Lower lobe of right lung (tissue), 2 donors: ENCODE results near the gene ULK4. TPM values are rescaled to one million over a fixed set of nuclear protein-coding genes. Genes with fewer than 3 reads are reported as not detected.
"Not testable (repeated sequence)": the region's sequence is repeated elsewhere in the genome, so short reads cannot be mapped to it uniquely, and the experiment has no call there.

Experiments
- ATAC-seq, 2 donors: fragments of 200-7000 bp; cut with Tn5 transposase; one replicate each; pipeline ENCODE4 v1.9.1; 2020 to 2022; ENCODE audit warnings: mild to moderate bottlenecking in 2 of 2, moderate library complexity in 2 of 2
- DNase-seq: peaks from one replicate; pipeline ENCODE4 v3.0.0-alpha.2; 2020
- H3K27ac ChIP-seq: fragments of 200-600 bp; one replicate; pipeline ENCODE4 v1.8.0; 2022
- H3K27me3 ChIP-seq: fragments of 200-600 bp; one replicate; pipeline ENCODE4 v1.8.0; 2022; ENCODE audit warnings: low read depth
- H3K36me3 ChIP-seq: fragments of 200-600 bp; one replicate; pipeline ENCODE4 v1.8.0; 2022; ENCODE audit warnings: mild to moderate bottlenecking
- H3K4me1 ChIP-seq: fragments of 200-600 bp; one replicate; pipeline ENCODE4 v1.8.0; 2022
- H3K4me3 ChIP-seq: fragments of 200-600 bp; one replicate; pipeline ENCODE4 v1.8.0; 2022; ENCODE audit warnings: mild to moderate bottlenecking
- H3K9me3 ChIP-seq: fragments of 200-600 bp; one replicate; pipeline ENCODE4 v1.8.0; 2022
- CTCF ChIP-seq: fragments of 200-600 bp; IDR thresholded peaks from one replicate; pipeline ENCODE4 v1.8.0; 2022; ENCODE audit warnings: antibody characterized with exemption, mild to moderate bottlenecking
- intact Hi-C: fragments of 100-400 bp; cut with DNase I; formaldehyde crosslinking; loops from one replicate; pipeline ENCODE4 v1.11.0; 2022
- total RNA-seq: library from RNA; stranded (reverse); fragmentation: NEBNext Ultra II Directional; extraction: Animal tissue kit (Norgen Biotek cat#: 25700); gene quantifications from one replicate; pipeline ENCODE4 v1.2.1, GENCODE V29; 2021
- donor health status: DM: no; HTN: yes; CAD: no; lungs with severe emphysema.

The ULK4 gene
- total RNA-seq, 1 donor from 2014 or later, result 11.4 TPM

DNA sequence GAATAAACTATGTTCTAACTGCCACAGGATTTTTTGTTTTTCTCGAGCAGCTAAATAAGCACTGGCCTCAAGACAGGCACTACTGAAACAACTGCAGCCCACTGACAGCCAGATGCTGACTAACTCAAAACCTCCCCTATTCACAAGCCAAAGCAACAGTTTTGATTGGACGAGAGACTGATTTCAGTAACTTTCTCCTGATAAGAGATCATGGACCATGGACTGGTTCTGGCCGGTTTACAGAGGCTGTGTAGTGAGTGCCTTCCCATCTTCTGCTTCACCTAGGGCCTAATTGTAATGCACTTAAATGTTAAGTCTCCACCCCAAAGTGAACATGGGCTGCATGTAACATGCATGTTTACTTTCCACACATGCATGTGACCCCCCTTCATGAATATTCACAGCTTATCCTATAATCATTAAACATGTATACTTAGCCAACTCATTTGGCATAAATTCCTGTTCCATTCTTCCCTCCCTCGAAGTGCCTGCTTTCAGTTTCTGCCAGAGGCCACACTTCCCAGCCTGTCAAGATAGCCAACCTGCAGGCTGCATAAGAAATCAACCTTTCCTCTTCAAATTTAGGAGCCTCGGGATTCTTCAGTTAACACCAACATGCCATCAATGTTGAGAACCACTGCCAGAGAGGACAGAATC is 108.2 kb downstream of the ULK4 start:
- H3K27ac ChIP-seq, result no peak overlapping the region
- H3K9me3 ChIP-seq, result no peaks in the 10 kb centered on the region
- intact Hi-C loops, result no loop called here
- no peaks in the 10 kb centered on the region for H3K36me3 ChIP-seq
- no peak for ATAC-seq
- no peak for TF ChIP-seq CTCF
- no peaks in the 10 kb centered on the region for H3K4me1 ChIP-seq
- no peaks in the 10 kb centered on the region for H3K27me3 ChIP-seq
- no peak for DNase-seq
- no peak overlapping the region for H3K4me3 ChIP-seq

- Histone ChIP-seq H3K27me3 (no peaks in the 10 kb centered on the region), H3K27ac (no peak overlapping the region), H3K4me1 (no peaks in the 10 kb centered on the region), H3K4me3 (no peak overlapping the region), H3K36me3 (no peaks in the 10 kb centered on the region), H3K9me3 (no peaks in the 10 kb centered on the region)
- DNase-seq (no peak), ATAC-seq (no peak)
- no peak for TF ChIP-seq CTCF
- intact Hi-C loops, result no loop called here
Measured at GRCh38 chr3:41848753-41849574, 112.9 kb downstream of the ULK4 start.

- TF ChIP-seq CTCF, result no peak
- intact Hi-C loops, result no loop called here
- Histone ChIP-seq H3K4me3 (no peak overlapping the region), H3K27me3 (no peaks in the 10 kb centered on the region), H3K9me3 (no peaks in the 10 kb centered on the region), H3K27ac (no peak overlapping the region), H3K36me3 (no peaks in the 10 kb centered on the region), H3K4me1 (no peaks in the 10 kb centered on the region)
- ATAC-seq, result no peak
- DNase-seq, result no peak
Measured at GRCh38 chr3:41847679-41848078, 114.2 kb downstream of the ULK4 start.

DNA sequence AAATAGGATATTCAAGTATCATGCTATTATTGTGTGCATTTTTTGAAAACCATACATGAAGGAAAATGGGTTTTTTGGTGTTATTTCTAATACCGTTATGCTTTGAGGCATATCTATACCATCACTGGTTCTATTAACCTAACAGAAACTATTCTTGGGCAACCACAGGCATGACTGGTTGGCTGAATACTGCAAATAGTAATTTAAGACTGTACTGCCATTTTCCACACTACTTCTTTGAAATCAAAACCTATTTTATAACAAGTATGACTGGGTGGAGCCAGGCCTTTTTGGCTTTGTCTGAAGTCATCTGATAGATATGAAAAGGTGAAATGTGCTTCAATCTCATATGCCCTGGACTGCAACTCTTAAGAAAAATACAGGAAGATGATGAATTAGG is 115.1 kb downstream of the ULK4 start:
- H3K4me3 ChIP-seq, result no peak overlapping the region
- DNase-seq, result no peak
- ATAC-seq, result no peak
- H3K9me3 ChIP-seq, result no peaks in the 10 kb centered on the region
- no peaks in the 10 kb centered on the region for H3K4me1 ChIP-seq
- no peaks in the 10 kb centered on the region for H3K36me3 ChIP-seq
- H3K27ac ChIP-seq, result no peak overlapping the region
- no peaks in the 10 kb centered on the region for H3K27me3 ChIP-seq
- TF ChIP-seq CTCF, result no peak
- intact Hi-C loops, result no loop called here

DNA sequence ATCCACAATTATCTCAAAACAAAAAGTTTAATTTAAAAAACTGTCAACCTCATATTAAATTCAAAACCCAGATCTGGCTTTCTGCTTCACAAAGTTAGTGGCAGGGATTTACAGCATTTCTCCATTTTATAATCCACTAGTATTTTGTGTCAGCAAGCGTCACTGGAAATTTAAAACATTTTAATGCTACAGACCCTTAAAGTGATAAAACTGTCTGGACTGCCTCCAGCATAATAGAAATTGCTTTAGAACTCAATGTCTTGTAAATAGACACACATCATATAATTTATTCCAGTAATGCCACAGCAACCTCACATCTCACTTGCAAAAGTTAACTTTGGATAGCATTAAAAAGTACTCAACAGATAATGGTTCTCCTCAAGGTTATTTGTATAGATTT is 116.1 kb downstream of the ULK4 start:
- no peak overlapping the region for H3K27ac ChIP-seq
- H3K4me3 ChIP-seq, result no peak overlapping the region
- no peak for TF ChIP-seq CTCF
- intact Hi-C loops, result no loop called here
- no peaks in the 10 kb centered on the region for H3K9me3 ChIP-seq
- DNase-seq (no peak), ATAC-seq (no peak)
- H3K36me3 ChIP-seq, result no peaks in the 10 kb centered on the region
- H3K27me3 ChIP-seq, result no peaks in the 10 kb centered on the region
- H3K4me1 ChIP-seq, result no peaks in the 10 kb centered on the region

- ATAC-seq, H3K36me3 ChIP-seq, DNase-seq, H3K4me3 ChIP-seq, H3K27me3 ChIP-seq, H3K4me1 ChIP-seq, intact Hi-C loops, H3K27ac ChIP-seq, H3K9me3 ChIP-seq: not testable (repeated sequence)
Measured at GRCh38 chr3:41844256-41844655, 117.6 kb downstream of the ULK4 start.

DNA sequence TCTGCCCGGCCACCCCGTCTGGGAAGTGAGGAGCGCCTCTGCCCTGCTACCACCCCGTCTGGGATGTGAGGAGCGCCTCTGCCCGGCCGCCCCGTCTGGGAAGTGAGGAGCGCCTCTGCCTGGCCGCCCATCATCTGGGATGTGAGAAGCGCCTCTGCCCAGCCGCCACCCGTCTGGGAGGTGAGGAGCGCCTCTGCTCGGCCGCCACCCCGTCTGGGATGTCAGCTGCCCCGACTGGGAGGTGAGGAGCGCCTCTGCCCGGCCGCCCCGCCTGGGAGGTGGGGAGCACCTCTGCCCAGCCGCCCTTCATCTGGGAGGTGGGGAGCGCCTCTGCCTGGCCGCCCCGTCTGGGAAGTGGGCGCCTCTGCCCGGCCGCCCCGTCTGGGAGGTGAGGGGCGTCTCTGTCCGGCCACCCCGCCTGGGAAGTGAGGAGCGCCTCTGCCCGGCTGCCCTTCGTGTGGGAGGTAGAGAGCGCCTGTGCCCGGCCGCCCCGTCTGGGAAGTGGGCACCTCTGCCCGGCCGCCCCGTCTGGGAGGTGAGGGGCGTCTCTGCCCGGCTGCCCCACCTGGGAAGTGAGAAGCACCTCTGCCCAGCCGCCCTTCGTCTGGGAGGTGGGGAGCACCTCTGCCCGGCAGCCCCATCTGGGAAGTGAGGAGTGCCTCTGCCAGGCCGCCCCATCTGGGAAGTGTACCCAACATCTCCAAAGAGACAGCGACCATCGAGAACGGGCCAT is 120.8 kb downstream of the ULK4 start:
- H3K36me3 ChIP-seq, ATAC-seq, H3K27ac ChIP-seq, H3K27me3 ChIP-seq, H3K4me3 ChIP-seq, H3K9me3 ChIP-seq, DNase-seq, intact Hi-C loops, H3K4me1 ChIP-seq: not testable (repeated sequence)
